Nephron (organoid): Measurements from ENCODE around the gene LEFTY1.
A peak's percentile ranks its signal among the peaks of the same experiment; 100 is the strongest.

Experiments
- H3K27ac Mint-ChIP-seq, 3 experiments: 2 replicates each; pipeline ENCODE4 v1.8.0; 2020; ENCODE audit warnings: mixed read lengths in 3 of 3, mild to moderate bottlenecking in 2 of 3, moderate library complexity in 1 of 3
- H3K27me3 Mint-ChIP-seq: 2 replicates; pipeline ENCODE4 v1.8.0; 2021; ENCODE audit warnings: low read depth, mild to moderate bottlenecking, moderate library complexity, mixed read lengths
- H3K36me3 Mint-ChIP-seq: 2 replicates; pipeline ENCODE4 v1.8.0; 2020; ENCODE audit warnings: low read depth, mixed read lengths
- H3K4me1 Mint-ChIP-seq: 2 replicates; pipeline ENCODE4 v1.8.0; 2020; ENCODE audit warnings: mixed read lengths
- H3K4me3 Mint-ChIP-seq, 3 experiments: 2 replicates each; pipeline ENCODE4 v1.8.0; 2020; ENCODE audit warnings: mild to moderate bottlenecking in 3 of 3, mixed read lengths in 3 of 3, moderate library complexity in 2 of 3
- H3K9me3 Mint-ChIP-seq: 2 replicates; pipeline ENCODE4 v1.8.0; 2020; ENCODE audit warnings: mixed read lengths
- TF ChIP-seq, protein P1 (sequence below), 3 experiments: fragments of 200-600 bp; sonication (generic); IDR thresholded peaks; one replicate each; pipeline ENCODE4 v1.5.0; 2021; ENCODE audit warnings: antibody characterized with exemption in 3 of 3; ENCODE audit not compliant: unreplicated experiment in 3 of 3

LEFTY1 gene

DNA sequence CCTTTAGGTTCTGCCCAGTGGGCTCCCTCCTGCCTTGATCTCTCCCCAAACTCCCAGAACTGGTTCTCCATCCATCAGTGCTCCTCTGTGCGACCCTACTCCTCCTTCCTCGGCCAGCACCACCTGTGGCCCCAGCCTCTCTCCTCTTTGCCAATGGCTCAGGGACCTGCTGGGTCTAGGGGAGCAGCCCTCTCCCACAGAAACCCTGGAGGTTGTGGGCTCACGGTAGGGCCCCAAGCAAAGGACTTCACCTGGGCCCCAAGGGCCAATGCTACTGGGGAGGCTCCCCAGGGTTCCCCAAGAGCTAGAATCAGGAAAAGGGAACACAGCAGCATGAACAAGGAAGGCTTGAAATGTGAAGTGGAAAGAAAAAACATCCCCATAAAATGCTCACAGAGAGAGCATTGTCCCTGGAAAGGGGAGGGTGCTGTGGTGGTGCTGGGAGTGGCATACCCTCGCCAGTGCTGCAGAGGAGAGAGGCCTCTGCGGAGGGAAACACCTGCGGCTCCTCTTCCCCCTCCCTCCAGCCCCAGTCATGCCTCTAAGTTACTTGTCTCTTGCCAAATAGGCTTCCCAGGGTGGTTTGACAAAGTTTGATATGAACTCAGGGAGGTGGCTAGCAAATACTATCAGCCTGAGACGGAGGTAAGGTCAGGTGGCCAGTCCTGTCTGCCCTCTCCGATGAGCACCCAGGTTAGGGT, 9.3 kb downstream of the LEFTY1 start:
- no peaks in the 10 kb centered on the region for H3K36me3 Mint-ChIP-seq

DNA sequence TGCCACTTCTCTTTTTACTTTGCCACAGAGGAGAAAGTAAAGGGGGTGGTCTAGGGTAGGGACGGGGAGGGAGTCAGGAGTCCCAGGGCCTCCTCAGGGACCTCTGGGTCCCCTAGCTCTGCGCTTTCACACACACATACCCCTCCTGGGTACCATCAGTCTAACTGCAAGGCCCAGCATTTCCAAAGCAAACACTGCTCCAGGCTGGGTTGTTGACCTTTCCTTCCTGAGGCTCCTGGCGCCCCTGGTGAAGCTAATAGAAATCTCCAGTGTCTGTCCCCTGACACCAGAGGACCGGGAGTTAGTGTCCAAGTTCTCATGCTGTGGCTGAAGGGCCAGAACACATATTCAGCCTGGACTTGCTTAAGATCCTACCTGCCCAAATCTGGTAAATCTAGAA, 10.7 kb downstream of the LEFTY1 start:
- TF ChIP-seq, protein P1, sequence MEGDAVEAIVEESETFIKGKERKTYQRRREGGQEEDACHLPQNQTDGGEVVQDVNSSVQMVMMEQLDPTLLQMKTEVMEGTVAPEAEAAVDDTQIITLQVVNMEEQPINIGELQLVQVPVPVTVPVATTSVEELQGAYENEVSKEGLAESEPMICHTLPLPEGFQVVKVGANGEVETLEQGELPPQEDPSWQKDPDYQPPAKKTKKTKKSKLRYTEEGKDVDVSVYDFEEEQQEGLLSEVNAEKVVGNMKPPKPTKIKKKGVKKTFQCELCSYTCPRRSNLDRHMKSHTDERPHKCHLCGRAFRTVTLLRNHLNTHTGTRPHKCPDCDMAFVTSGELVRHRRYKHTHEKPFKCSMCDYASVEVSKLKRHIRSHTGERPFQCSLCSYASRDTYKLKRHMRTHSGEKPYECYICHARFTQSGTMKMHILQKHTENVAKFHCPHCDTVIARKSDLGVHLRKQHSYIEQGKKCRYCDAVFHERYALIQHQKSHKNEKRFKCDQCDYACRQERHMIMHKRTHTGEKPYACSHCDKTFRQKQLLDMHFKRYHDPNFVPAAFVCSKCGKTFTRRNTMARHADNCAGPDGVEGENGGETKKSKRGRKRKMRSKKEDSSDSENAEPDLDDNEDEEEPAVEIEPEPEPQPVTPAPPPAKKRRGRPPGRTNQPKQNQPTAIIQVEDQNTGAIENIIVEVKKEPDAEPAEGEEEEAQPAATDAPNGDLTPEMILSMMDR (IDR thresholded peaks at IDR 0.05; ENCODE audit: unreplicated experiment in 3 of 3): no peak

More for the DNA sequence above, 9.3 kb downstream of the LEFTY1 start:
- Mint-ChIP-seq H3K4me3 (peak overlapping the region; percentile 57 to 94 (median 87)), H3K4me1 (peaks cover 45% of the 10 kb centered on the region), H3K27ac (peak overlapping the region; percentile 70 to 90 (median 86)), H3K27me3 (peaks cover 5% of the 10 kb centered on the region), H3K9me3 (no peaks in the 10 kb centered on the region)
- TF ChIP-seq, protein P1 (IDR thresholded peaks at IDR 0.05; ENCODE audit: unreplicated experiment in 3 of 3): no peak

DNA sequence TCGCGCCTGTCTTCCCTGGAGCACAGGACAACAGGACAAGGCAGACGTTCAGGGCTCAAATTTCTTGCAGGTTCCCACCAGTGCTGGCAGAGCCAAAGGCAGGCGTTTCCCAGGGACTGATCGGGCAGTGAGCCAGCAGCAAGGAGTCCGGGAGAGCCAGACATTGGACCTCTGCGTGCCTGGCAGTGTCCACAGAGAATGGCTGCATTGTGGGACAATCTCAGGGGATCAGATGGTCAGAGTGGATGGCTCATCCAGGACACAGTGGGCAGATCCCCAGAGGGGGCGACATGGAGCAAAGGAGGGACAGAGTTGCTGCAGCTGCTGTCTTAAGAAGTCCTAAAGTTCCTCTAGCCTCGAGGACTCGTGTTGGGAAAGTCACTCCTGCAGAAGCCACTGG, 11.4 kb downstream of the LEFTY1 start:
- Mint-ChIP-seq H3K36me3 (peaks cover 7% of the 10 kb centered on the region), H3K27ac (peak overlapping the region; percentile 17 to 75 (median 31)), H3K27me3 (peaks cover 5% of the 10 kb centered on the region), H3K4me3 (peak overlapping the region; percentile 39 to 62 (median 54)), H3K4me1 (peaks cover 45% of the 10 kb centered on the region), H3K9me3 (no peaks in the 10 kb centered on the region)
- TF ChIP-seq, protein P1 (IDR thresholded peaks at IDR 0.05; ENCODE audit: unreplicated experiment in 3 of 3): peak; percentile 46 to 53 (median 48)

More for the DNA sequence above, 10.7 kb downstream of the LEFTY1 start:
- Mint-ChIP-seq H3K36me3 (peaks cover 7% of the 10 kb centered on the region), H3K27me3 (peaks cover 5% of the 10 kb centered on the region), H3K4me1 (peaks cover 45% of the 10 kb centered on the region), H3K27ac (peak overlapping the region in 2 of 3 experiments; percentile 23 to 28), H3K9me3 (no peaks in the 10 kb centered on the region), H3K4me3 (peak overlapping the region in 1 of 3 experiments; percentile 55)

- peaks cover 45% of the 10 kb centered on the region for H3K4me1 Mint-ChIP-seq
- peaks cover 5% of the 10 kb centered on the region for H3K27me3 Mint-ChIP-seq
Measured at GRCh38 chr1:225876900-225877510, 11.9 kb downstream of the LEFTY1 start.

GRCh38 chr1:225875044-225875815, 13.7 kb downstream of the LEFTY1 start:
- TF ChIP-seq, protein P1 (IDR thresholded peaks at IDR 0.05; ENCODE audit: unreplicated experiment in 3 of 3): no peak
- Mint-ChIP-seq H3K27me3 (peaks cover 5% of the 10 kb centered on the region), H3K27ac (peak overlapping the region in 1 of 3 experiments; percentile 60), H3K36me3 (peaks cover 24% of the 10 kb centered on the region), H3K9me3 (no peaks in the 10 kb centered on the region), H3K4me1 (peaks cover 47% of the 10 kb centered on the region), H3K4me3 (no peak overlapping the region)

More at GRCh38 chr1:225876900-225877510, 11.9 kb downstream of the LEFTY1 start:
- H3K36me3 Mint-ChIP-seq: peaks cover 7% of the 10 kb centered on the region
- H3K4me3 Mint-ChIP-seq: peak overlapping the region in 1 of 3 experiments; percentile 22
- H3K27ac Mint-ChIP-seq: peak overlapping the region in 1 of 3 experiments; percentile 31
- H3K9me3 Mint-ChIP-seq: no peaks in the 10 kb centered on the region
- TF ChIP-seq, protein P1 (IDR thresholded peaks at IDR 0.05; ENCODE audit: unreplicated experiment in 3 of 3): no peak
